ENCODE measurements around the gene FOXF2. TPM values are rescaled to one million over a fixed set of nuclear protein-coding genes. Genes with fewer than 3 reads are reported as not detected.

The FOXF2 gene
- total and polyA plus RNA-seq, 2 of the 4 experiments (the other 2 are of a cell fraction): 2.5 to 16.3 TPM

DNA sequence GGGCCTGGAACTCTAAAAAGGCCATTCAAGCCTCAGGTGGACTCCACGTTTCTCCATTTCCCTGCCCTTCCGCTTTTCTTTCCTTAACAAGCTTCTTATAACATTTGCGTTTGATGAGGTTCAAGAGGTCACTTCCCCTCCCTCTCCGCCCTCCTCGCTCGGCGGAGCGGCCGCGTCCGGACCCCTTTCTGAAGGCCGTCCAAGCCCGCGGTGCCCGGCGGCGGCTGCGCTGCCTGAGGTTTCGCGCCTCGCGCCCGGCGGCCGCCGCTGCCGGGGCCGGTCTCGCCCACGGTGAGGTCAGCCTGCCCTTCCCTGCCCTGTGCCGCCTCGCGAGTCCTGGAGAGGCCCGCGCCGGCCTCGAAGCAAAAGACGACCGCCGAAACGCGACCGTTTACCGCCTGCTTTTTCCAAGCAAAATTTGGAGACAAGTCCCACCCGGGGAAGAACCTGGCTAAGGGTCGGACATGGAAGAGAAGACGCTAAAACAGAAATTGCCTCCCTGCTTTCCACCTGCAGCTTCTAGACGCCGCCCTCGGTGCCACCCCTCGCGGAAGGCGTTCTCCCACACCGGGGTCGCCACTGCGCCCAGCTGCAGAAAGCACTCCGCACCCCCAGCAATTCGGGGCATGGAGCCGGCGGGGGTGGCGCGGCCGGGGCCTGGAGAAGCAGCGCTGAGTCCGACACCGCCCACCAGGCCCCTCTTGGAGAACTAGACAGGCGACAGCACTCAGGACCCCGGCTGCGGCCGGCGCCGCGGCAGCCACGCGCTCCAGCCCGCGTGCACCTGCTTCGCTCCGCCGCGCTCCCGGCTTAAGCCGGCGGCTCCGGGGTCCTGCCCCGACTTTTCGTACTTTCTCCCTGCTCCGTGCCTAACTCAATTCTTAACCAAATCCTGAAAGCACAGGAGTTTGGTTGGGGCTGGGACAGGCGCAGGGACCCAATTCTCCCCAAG, 11.0 kb upstream of the FOXF2 start:
- CTCF ChIA-PET: interaction anchor here (0.7 kb wide), 1 partner anchor 62 kb away, joined by 4 read pairs; no protein-coding TSS in a partner anchor
- H3K4ac ChIP-seq (ENCODE audit: low read depth, low read length): no peak overlapping the region
- no peaks in the 10 kb centered on the region for H3K9me1 ChIP-seq (ENCODE audit: insufficient read depth, low read length)
- H3K9me3 ChIP-seq (ENCODE audit: control insufficient read depth, insufficient read depth, low read length): peaks cover 3% of the 10 kb centered on the region; the same call in 1 of the 2 replicates
- H3K9ac ChIP-seq (ENCODE audit: low read depth, low read length): no peak overlapping the region
- H3K27ac ChIP-seq (ENCODE audit: insufficient read depth, low read length): no peak overlapping the region
- no peak overlapping the region for H2AK5ac ChIP-seq (ENCODE audit: low read depth, low read length)
- BruUV-seq (replicated peaks): no TSS peak
- DNase-seq (no peak), ATAC-seq (ENCODE audit: low read depth) (no peak)
- no peak overlapping the region for H2BK15ac ChIP-seq (ENCODE audit: low read depth, low read length)
- H2BK120ac ChIP-seq (ENCODE audit: low read depth, low read length): no peak overlapping the region
- peak overlapping the region; percentile 34 for H2AFZ ChIP-seq (replicated peaks; ENCODE audit: low read length, poor library complexity)
- no peaks in the 10 kb centered on the region for H3K79me1 ChIP-seq (ENCODE audit: low read depth in 1 of 2, low read length in 2 of 2)
- H4K5ac ChIP-seq (ENCODE audit: low read depth, low read length): no peak overlapping the region
- H3K14ac ChIP-seq (replicated peaks; ENCODE audit: low read depth, low read length): no peak overlapping the region
- intact Hi-C loops (cut with micrococcal nuclease) (no loop called here), dilution Hi-C loops (cut with HindIII; ENCODE audit: low sequenced_read_pairs, unreplicated experiment) (no loop called here), in situ Hi-C loops (cut with MboI; ENCODE audit: low sequenced_read_pairs) (loop anchor here (25.0 kb wide), 1 partner anchor 466 kb away; no protein-coding TSS in a partner anchor)
- H2AK9ac ChIP-seq (replicated peaks; ENCODE audit: low read depth, low read length, poor library complexity): no peak overlapping the region
- H3K27me3 ChIP-seq (ENCODE audit: control insufficient read depth, insufficient read depth, low read length): peaks cover 58% of the 10 kb centered on the region
- no peak overlapping the region for H3K4me2 ChIP-seq (ENCODE audit: low read depth, low read length)
- H2BK20ac ChIP-seq (ENCODE audit: low read depth, low read length): no peak overlapping the region
- H3K36me3 ChIP-seq (ENCODE audit: control insufficient read depth, insufficient read depth, low read length): no peaks in the 10 kb centered on the region
- POLR2A ChIA-PET (ENCODE audit: unreplicated experiment): no interaction called here
- 0 out of 2 replicates have a peak, but pooled peaks cover 2% of the 10 kb centered on the region for H3K4me1 ChIP-seq (ENCODE audit: control insufficient read depth, insufficient read depth, low read length)
- H3K4me3 ChIP-seq (ENCODE audit: insufficient read depth, low read depth, low read length): no peak overlapping the region
- no peak overlapping the region for H4K91ac ChIP-seq (ENCODE audit: insufficient read depth, low read depth, low read length)
- no peaks in the 10 kb centered on the region for H4K20me1 ChIP-seq (ENCODE audit: insufficient read depth, low read length)
- WGBS, 2 experiments (ENCODE audit: extremely low coverage in 2 of 2, insufficient read length in 1 of 2): 16% methylated on average over 34 of the region's 89 CpGs; no CpG with 5 or more reads in 1 of the 2 experiments
- TF ChIP-seq BHLHE40 (IDR thresholded peaks at IDR 0.05; ENCODE audit: low read depth, low read length) (no peak), NFE2L2 (IDR thresholded peaks at IDR 0.05; ENCODE audit: low read depth, low read length) (no peak), MAZ (IDR thresholded peaks at IDR 0.05; ENCODE audit: borderline replicate concordance, low read depth, low read length) (no peak)
- TF ChIP-seq, protein P1, sequence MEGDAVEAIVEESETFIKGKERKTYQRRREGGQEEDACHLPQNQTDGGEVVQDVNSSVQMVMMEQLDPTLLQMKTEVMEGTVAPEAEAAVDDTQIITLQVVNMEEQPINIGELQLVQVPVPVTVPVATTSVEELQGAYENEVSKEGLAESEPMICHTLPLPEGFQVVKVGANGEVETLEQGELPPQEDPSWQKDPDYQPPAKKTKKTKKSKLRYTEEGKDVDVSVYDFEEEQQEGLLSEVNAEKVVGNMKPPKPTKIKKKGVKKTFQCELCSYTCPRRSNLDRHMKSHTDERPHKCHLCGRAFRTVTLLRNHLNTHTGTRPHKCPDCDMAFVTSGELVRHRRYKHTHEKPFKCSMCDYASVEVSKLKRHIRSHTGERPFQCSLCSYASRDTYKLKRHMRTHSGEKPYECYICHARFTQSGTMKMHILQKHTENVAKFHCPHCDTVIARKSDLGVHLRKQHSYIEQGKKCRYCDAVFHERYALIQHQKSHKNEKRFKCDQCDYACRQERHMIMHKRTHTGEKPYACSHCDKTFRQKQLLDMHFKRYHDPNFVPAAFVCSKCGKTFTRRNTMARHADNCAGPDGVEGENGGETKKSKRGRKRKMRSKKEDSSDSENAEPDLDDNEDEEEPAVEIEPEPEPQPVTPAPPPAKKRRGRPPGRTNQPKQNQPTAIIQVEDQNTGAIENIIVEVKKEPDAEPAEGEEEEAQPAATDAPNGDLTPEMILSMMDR (conservative IDR thresholded peaks at IDR 0.05; ENCODE audit: low read depth, low read length): no peak
- TF ChIP-seq, protein P2, sequence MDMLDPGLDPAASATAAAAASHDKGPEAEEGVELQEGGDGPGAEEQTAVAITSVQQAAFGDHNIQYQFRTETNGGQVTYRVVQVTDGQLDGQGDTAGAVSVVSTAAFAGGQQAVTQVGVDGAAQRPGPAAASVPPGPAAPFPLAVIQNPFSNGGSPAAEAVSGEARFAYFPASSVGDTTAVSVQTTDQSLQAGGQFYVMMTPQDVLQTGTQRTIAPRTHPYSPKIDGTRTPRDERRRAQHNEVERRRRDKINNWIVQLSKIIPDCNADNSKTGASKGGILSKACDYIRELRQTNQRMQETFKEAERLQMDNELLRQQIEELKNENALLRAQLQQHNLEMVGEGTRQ (IDR thresholded peaks at IDR 0.05; ENCODE audit: low read depth, low read length): no peak
- H2BK5ac ChIP-seq (ENCODE audit: low read depth, low read length, poor library complexity, severe bottlenecking): no peak overlapping the region
- H3K23ac ChIP-seq (ENCODE audit: low read depth, low read length): no peak overlapping the region
- H4K8ac ChIP-seq (ENCODE audit: low read depth in 2 of 2, low read length in 2 of 2): no peak overlapping the region
- H3K56ac ChIP-seq (ENCODE audit: extremely low read depth, insufficient read depth, low read length): no peak overlapping the region
- no peak overlapping the region for H3K18ac ChIP-seq (ENCODE audit: low read depth, low read length)

All from IMR-90 (cell line).